ENCODE measurements around the gene SLC2A13. TPM values are rescaled to one million over a fixed set of nuclear protein-coding genes. Genes with fewer than 3 reads are reported as not detected.

Gene SLC2A13
- polyA plus RNA-seq, 1 experiment, result 3.1 TPM

GRCh38 chr12:40142001-40142744 lies 36.3 kb upstream of the SLC2A13 start:
- CTCF ChIA-PET, result no interaction called here
- H3K27ac ChIP-seq (ENCODE audit: low read depth, low read length), result no peak overlapping the region

DNA sequence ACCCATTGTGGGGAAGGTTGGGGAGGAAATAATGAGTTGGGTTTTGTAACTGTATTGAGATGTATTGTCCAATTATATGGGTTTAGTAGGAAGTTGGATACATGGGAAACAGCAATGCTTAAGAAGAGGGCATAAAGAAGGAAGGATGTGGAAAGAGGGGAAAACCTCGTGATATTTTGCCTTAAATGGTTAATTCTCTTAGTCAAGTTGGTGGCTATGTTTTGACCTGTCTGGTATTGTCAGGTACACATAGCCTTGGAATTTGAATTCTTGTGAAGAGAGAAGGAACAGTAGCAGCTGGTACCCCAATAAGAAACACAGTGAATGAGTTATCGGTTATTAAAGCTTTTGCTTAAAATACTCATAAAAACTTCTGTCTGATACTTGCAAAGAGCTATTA lies 32.6 kb upstream of the SLC2A13 start:
- POLR2A ChIA-PET, result no interaction called here

More at GRCh38 chr12:40142001-40142744, 36.3 kb upstream of the SLC2A13 start:
- Histone ChIP-seq H3K27me3 (ENCODE audit: control insufficient read depth, insufficient read depth, low read length) (no peaks in the 10 kb centered on the region), H3K4me3 (ENCODE audit: low read depth, low read length) (no peak overlapping the region), H3K9me3 (ENCODE audit: control insufficient read depth, insufficient read depth, low read length) (no peaks in the 10 kb centered on the region)
- POLR2A ChIA-PET, result no interaction called here
- DNase-seq (ENCODE audit: low read depth, low spot score), result no peak
- TF ChIP-seq, protein P1, sequence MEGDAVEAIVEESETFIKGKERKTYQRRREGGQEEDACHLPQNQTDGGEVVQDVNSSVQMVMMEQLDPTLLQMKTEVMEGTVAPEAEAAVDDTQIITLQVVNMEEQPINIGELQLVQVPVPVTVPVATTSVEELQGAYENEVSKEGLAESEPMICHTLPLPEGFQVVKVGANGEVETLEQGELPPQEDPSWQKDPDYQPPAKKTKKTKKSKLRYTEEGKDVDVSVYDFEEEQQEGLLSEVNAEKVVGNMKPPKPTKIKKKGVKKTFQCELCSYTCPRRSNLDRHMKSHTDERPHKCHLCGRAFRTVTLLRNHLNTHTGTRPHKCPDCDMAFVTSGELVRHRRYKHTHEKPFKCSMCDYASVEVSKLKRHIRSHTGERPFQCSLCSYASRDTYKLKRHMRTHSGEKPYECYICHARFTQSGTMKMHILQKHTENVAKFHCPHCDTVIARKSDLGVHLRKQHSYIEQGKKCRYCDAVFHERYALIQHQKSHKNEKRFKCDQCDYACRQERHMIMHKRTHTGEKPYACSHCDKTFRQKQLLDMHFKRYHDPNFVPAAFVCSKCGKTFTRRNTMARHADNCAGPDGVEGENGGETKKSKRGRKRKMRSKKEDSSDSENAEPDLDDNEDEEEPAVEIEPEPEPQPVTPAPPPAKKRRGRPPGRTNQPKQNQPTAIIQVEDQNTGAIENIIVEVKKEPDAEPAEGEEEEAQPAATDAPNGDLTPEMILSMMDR (IDR thresholded peaks at IDR 0.05; ENCODE audit: low read depth, low read length), result no peak

GRCh38 chr12:40137252-40137651 lies 31.4 kb upstream of the SLC2A13 start:
- CTCF ChIA-PET, result interaction anchor here (0.7 to 1.0 kb wide), 2 partner anchors 29 to 30 kb away, joined by 3 to 7 read pairs; no protein-coding TSS in a partner anchor
- DNase-seq (ENCODE audit: low read depth, low spot score), result no peak

More for the DNA sequence above, 32.6 kb upstream of the SLC2A13 start:
- H3K9me3 ChIP-seq (ENCODE audit: control insufficient read depth, insufficient read depth, low read length), result no peaks in the 10 kb centered on the region
- no peaks in the 10 kb centered on the region for H3K27me3 ChIP-seq (ENCODE audit: control insufficient read depth, insufficient read depth, low read length)
- no peak for DNase-seq (ENCODE audit: low read depth, low spot score)
- no peak overlapping the region for H3K27ac ChIP-seq (ENCODE audit: low read depth, low read length)
- H3K4me3 ChIP-seq (ENCODE audit: low read depth, low read length), result no peak overlapping the region
- TF ChIP-seq, protein P1 (IDR thresholded peaks at IDR 0.05; ENCODE audit: low read depth, low read length), result no peak
- CTCF ChIA-PET, result interaction anchor here (1.0 kb wide), 1 partner anchor 32 kb away, joined by 3 read pairs; no protein-coding TSS in a partner anchor

GRCh38 chr12:40127408-40127807 lies 21.5 kb upstream of the SLC2A13 start:
- Histone ChIP-seq H3K27ac (ENCODE audit: low read depth, low read length) (no peak overlapping the region), H3K27me3 (ENCODE audit: control insufficient read depth, insufficient read depth, low read length) (no peaks in the 10 kb centered on the region), H3K9me3 (ENCODE audit: control insufficient read depth, insufficient read depth, low read length) (no peaks in the 10 kb centered on the region), H3K4me3 (ENCODE audit: low read depth, low read length) (no peak overlapping the region)
- TF ChIP-seq, protein P1 (IDR thresholded peaks at IDR 0.05; ENCODE audit: low read depth, low read length), result no peak
- POLR2A ChIA-PET, result no interaction called here
- CTCF ChIA-PET, result interaction anchor here (0.7 kb wide), 1 partner anchor 61 kb away, joined by 3 read pairs; no protein-coding TSS in a partner anchor
- no peak for DNase-seq (ENCODE audit: low read depth, low spot score)

More at GRCh38 chr12:40137252-40137651, 31.4 kb upstream of the SLC2A13 start:
- Histone ChIP-seq H3K4me3 (ENCODE audit: low read depth, low read length) (no peak overlapping the region), H3K27ac (ENCODE audit: low read depth, low read length) (no peak overlapping the region), H3K9me3 (ENCODE audit: control insufficient read depth, insufficient read depth, low read length) (no peaks in the 10 kb centered on the region), H3K27me3 (ENCODE audit: control insufficient read depth, insufficient read depth, low read length) (no peaks in the 10 kb centered on the region)
- TF ChIP-seq, protein P1 (IDR thresholded peaks at IDR 0.05; ENCODE audit: low read depth, low read length), result no peak
- POLR2A ChIA-PET, result no interaction called here

- Histone ChIP-seq H3K27ac (ENCODE audit: low read depth, low read length) (no peak overlapping the region), H3K9me3 (ENCODE audit: control insufficient read depth, insufficient read depth, low read length) (no peaks in the 10 kb centered on the region), H3K4me3 (ENCODE audit: low read depth, low read length) (no peak overlapping the region), H3K27me3 (ENCODE audit: control insufficient read depth, insufficient read depth, low read length) (no peaks in the 10 kb centered on the region)
- TF ChIP-seq, protein P1 (IDR thresholded peaks at IDR 0.05; ENCODE audit: low read depth, low read length), result no peak
- ChIA-PET CTCF (interaction anchor here (3.1 kb wide), 1 partner anchor 16 kb away, joined by 10 read pairs; no protein-coding TSS in a partner anchor), POLR2A (no interaction called here)
- DNase-seq (ENCODE audit: low read depth, low spot score), result no peak
Measured at GRCh38 chr12:40123496-40123895, 17.6 kb upstream of the SLC2A13 start.

Measured in AG04450 (cell line).